ENCODE measurements around the gene FGFBP2.

FGFBP2 gene

DNA sequence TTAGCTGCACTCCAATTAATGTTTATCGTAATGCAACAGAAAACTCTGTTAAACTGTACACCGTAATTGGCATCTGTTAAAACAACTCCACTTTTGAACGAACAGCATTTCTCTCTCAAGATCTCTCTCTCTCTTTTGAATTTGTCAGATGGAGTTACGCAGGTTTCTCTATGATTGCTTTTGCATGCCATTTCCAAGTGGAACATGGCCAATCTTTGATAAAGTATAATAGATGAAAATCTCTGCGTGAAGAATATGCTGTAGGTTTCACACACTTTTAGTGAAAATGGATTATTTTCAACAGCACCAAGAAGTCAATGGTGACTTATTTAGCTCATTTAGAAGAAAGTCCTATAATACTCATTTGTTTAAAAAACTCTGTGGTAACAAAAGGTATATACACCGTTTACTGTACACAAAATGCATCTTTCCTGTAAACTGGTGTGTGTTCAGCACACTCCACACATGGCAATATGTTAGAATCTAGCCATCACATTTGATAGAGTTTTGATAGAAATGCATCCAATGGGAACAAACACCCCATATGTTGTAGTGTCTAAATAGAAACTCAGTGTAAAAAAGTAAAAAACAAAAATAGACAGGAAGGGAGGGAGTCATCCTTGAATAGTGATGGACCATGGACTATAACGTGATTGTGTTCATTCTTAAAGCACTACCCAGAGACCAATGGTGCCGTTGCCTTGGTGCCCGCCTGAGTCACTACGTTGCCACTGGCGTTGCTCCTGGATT lies 5.8 kb upstream of the FGFBP2 start:
- Histone ChIP-seq H3K27ac (ENCODE audit: low read depth, low read length) (no peak overlapping the region), H3K9me3 (ENCODE audit: control insufficient read depth in 5 of 5, low read length in 5 of 5) (peaks cover 0 to 5% (median 3%) of the 10 kb centered on the region in 5 donors), H3K9ac (ENCODE audit: low read length in 5 of 5) (no peak overlapping the region), H3K4me3 (ENCODE audit: low read depth in 1 of 5, low read length in 5 of 5) (no peak overlapping the region), H3K27me3 (ENCODE audit: control insufficient read depth in 5 of 5, insufficient read depth in 4 of 5, low read length in 5 of 5) (no peaks in the 10 kb centered on the region), H3K36me3 (ENCODE audit: control insufficient read depth in 5 of 5, insufficient read depth in 5 of 5, low read length in 5 of 5) (no peaks in the 10 kb centered on the region), H3K4me1 (ENCODE audit: control insufficient read depth in 5 of 5, insufficient read depth in 5 of 5, low read length in 5 of 5) (peaks cover 0 to under 1% (median 0%) of the 10 kb centered on the region in 5 donors)

GRCh38 chr4:15965325-15965724 lies 2.4 kb upstream of the FGFBP2 start:
- Histone ChIP-seq H3K9me3 (ENCODE audit: control insufficient read depth in 5 of 5, low read length in 5 of 5) (peaks cover 0 to 5% (median 3%) of the 10 kb centered on the region in 5 donors), H3K27ac (ENCODE audit: low read depth, low read length) (no peak overlapping the region), H3K9ac (ENCODE audit: low read length in 5 of 5) (no peak overlapping the region), H3K36me3 (ENCODE audit: control insufficient read depth in 5 of 5, insufficient read depth in 5 of 5, low read length in 5 of 5) (no peaks in the 10 kb centered on the region), H3K4me3 (ENCODE audit: low read depth in 1 of 5, low read length in 5 of 5) (no peak overlapping the region), H3K27me3 (ENCODE audit: control insufficient read depth in 5 of 5, insufficient read depth in 4 of 5, low read length in 5 of 5) (no peaks in the 10 kb centered on the region), H3K4me1 (ENCODE audit: control insufficient read depth in 5 of 5, insufficient read depth in 5 of 5, low read length in 5 of 5) (peaks cover 0 to 33% (median 17%) of the 10 kb centered on the region in 5 donors)

DNA sequence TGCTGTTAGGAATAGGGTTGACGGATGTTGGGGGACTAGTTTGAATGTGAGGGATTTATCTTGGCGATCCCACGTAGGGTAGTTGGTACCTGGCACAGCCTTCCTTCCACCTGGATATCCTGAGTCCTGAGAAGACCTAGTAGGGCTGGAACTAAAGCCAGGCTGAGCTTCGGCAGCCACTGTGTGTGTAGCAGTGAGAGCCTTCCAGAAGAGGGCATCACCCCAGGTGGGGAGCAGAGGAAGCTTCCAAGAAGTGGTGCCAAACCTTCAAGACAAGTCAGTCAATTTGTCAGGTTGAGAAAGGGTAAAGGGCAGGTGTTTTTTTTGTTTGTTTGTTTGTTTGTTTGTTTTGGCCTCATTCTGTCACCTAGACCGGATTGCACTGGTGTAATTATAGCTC lies 1.2 kb upstream of the FGFBP2 start:
- Histone ChIP-seq H3K27ac (ENCODE audit: low read depth, low read length) (no peak overlapping the region), H3K36me3 (ENCODE audit: control insufficient read depth in 5 of 5, insufficient read depth in 5 of 5, low read length in 5 of 5) (no peaks in the 10 kb centered on the region), H3K4me3 (ENCODE audit: low read depth in 1 of 5, low read length in 5 of 5) (no peak overlapping the region), H3K9ac (ENCODE audit: low read length in 5 of 5) (no peak overlapping the region), H3K4me1 (ENCODE audit: control insufficient read depth in 5 of 5, insufficient read depth in 5 of 5, low read length in 5 of 5) (peaks cover 0 to 33% (median 17%) of the 10 kb centered on the region in 5 donors), H3K9me3 (ENCODE audit: control insufficient read depth in 5 of 5, low read length in 5 of 5) (peaks cover 0 to 5% (median 3%) of the 10 kb centered on the region in 5 donors), H3K27me3 (ENCODE audit: control insufficient read depth in 5 of 5, insufficient read depth in 4 of 5, low read length in 5 of 5) (no peaks in the 10 kb centered on the region)

- Histone ChIP-seq H3K4me3 (ENCODE audit: low read depth in 1 of 5, low read length in 5 of 5) (no peak overlapping the region), H3K27me3 (ENCODE audit: control insufficient read depth in 5 of 5, insufficient read depth in 4 of 5, low read length in 5 of 5) (no peaks in the 10 kb centered on the region), H3K9me3 (ENCODE audit: control insufficient read depth in 5 of 5, low read length in 5 of 5) (peaks cover 0 to 5% (median 3%) of the 10 kb centered on the region in 5 donors), H3K36me3 (ENCODE audit: control insufficient read depth in 5 of 5, insufficient read depth in 5 of 5, low read length in 5 of 5) (no peaks in the 10 kb centered on the region), H3K27ac (ENCODE audit: low read depth, low read length) (no peak overlapping the region), H3K9ac (ENCODE audit: low read length in 5 of 5) (no peak overlapping the region), H3K4me1 (ENCODE audit: control insufficient read depth in 5 of 5, insufficient read depth in 5 of 5, low read length in 5 of 5) (peaks cover 0 to 33% (median 17%) of the 10 kb centered on the region in 5 donors)
Observed at GRCh38 chr4:15963576-15963975, 601 bp upstream of the FGFBP2 start.

DNA sequence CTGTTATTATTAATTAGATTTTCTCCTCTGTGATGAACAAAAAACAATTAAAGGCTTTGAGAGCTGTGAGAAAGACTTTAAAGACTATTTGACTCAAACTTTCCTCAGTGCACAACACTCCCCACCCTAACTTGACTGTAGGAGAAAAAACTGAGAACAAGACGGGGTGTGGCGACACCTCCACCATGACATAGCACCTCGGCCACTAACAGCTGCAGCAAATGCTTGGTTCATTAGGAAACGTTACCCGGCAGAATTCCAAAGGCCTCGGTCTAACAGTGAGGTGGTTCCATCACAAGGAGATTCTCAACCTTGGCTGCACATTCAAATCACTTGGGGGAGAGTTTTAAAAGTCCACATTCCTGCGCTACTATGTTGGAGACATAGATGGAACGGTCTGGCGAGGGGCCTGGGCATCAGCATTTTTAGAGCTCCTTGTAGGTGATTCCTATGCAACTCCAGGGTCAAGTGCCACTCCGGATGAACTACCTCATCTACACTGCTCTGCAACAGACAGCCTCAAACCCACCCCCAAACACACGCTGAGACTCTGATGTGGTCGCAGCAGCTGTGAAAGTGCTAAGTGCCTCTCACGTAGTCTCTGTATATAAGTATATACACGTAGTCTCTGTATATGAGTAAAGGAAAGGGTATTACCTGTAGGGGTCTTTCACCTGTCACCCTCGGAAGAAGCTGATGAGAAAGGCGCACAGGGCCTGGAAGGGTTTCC lies 1.0 kb downstream of the FGFBP2 start:
- peaks cover 0 to 33% (median 17%) of the 10 kb centered on the region in 5 donors for H3K4me1 ChIP-seq (ENCODE audit: control insufficient read depth in 5 of 5, insufficient read depth in 5 of 5, low read length in 5 of 5)
- peak overlapping the region in 2 of 5 donors; percentile 21 to 51 for H3K4me3 ChIP-seq (ENCODE audit: low read depth in 1 of 5, low read length in 5 of 5)
- H3K9ac ChIP-seq (ENCODE audit: low read length in 5 of 5): no peak overlapping the region
- no peaks in the 10 kb centered on the region for H3K36me3 ChIP-seq (ENCODE audit: control insufficient read depth in 5 of 5, insufficient read depth in 5 of 5, low read length in 5 of 5)
- H3K27me3 ChIP-seq (ENCODE audit: control insufficient read depth in 5 of 5, insufficient read depth in 4 of 5, low read length in 5 of 5): no peaks in the 10 kb centered on the region
- H3K9me3 ChIP-seq (ENCODE audit: control insufficient read depth in 5 of 5, low read length in 5 of 5): peaks cover 0 to 5% (median 3%) of the 10 kb centered on the region in 5 donors
- H3K27ac ChIP-seq (ENCODE audit: low read depth, low read length): no peak overlapping the region

DNA sequence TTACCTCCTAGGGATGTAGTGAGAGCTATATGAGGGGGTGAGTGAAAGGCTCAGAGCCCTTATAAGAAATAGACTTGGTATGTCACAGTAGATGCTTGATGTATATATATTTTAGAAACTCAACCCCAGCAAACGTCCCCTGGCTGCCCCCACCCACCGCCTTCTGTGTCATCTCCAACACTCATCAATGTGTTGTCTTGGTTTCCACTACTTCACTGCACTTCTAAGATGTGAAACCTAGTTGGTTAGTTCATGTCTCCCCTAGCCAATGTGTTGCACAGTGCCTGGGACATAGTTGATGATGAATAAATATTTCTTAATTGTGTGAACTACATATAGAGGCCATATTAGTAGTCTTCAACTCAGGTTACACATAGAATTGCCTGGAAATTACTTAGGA lies 4.4 kb downstream of the FGFBP2 start:
- H3K27me3 ChIP-seq (ENCODE audit: control insufficient read depth in 5 of 5, insufficient read depth in 4 of 5, low read length in 5 of 5): no peaks in the 10 kb centered on the region
- peaks cover 0 to 36% (median 23%) of the 10 kb centered on the region in 5 donors for H3K4me1 ChIP-seq (ENCODE audit: control insufficient read depth in 5 of 5, insufficient read depth in 5 of 5, low read length in 5 of 5)
- H3K9me3 ChIP-seq (ENCODE audit: control insufficient read depth in 5 of 5, low read length in 5 of 5): no peaks in the 10 kb centered on the region
- no peak overlapping the region for H3K27ac ChIP-seq (ENCODE audit: low read depth, low read length)
- H3K9ac ChIP-seq (ENCODE audit: low read length in 5 of 5): no peak overlapping the region
- no peak overlapping the region for H3K4me3 ChIP-seq (ENCODE audit: low read depth in 1 of 5, low read length in 5 of 5)
- H3K36me3 ChIP-seq (ENCODE audit: control insufficient read depth in 5 of 5, insufficient read depth in 5 of 5, low read length in 5 of 5): no peaks in the 10 kb centered on the region

GRCh38 chr4:15956179-15956850 lies 6.7 kb downstream of the FGFBP2 start:
- Histone ChIP-seq H3K36me3 (ENCODE audit: control insufficient read depth in 5 of 5, insufficient read depth in 5 of 5, low read length in 5 of 5) (no peaks in the 10 kb centered on the region), H3K4me3 (ENCODE audit: low read depth in 1 of 5, low read length in 5 of 5) (no peak overlapping the region), H3K27me3 (ENCODE audit: control insufficient read depth in 5 of 5, insufficient read depth in 4 of 5, low read length in 5 of 5) (no peaks in the 10 kb centered on the region), H3K9me3 (ENCODE audit: control insufficient read depth in 5 of 5, low read length in 5 of 5) (no peaks in the 10 kb centered on the region), H3K9ac (ENCODE audit: low read length in 5 of 5) (no peak overlapping the region), H3K27ac (ENCODE audit: low read depth, low read length) (no peak overlapping the region), H3K4me1 (ENCODE audit: control insufficient read depth in 5 of 5, insufficient read depth in 5 of 5, low read length in 5 of 5) (peaks cover 0 to 13% (median 6%) of the 10 kb centered on the region in 5 donors)

- no peak overlapping the region for H3K27ac ChIP-seq (ENCODE audit: low read depth, low read length)
- H3K4me3 ChIP-seq (ENCODE audit: low read depth in 1 of 5, low read length in 5 of 5): no peak overlapping the region
- H3K4me1 ChIP-seq (ENCODE audit: control insufficient read depth in 5 of 5, insufficient read depth in 5 of 5, low read length in 5 of 5): peaks cover 0 to 7% (median 4%) of the 10 kb centered on the region in 5 donors
- no peaks in the 10 kb centered on the region for H3K9me3 ChIP-seq (ENCODE audit: control insufficient read depth in 5 of 5, low read length in 5 of 5)
- H3K9ac ChIP-seq (ENCODE audit: low read length in 5 of 5): no peak overlapping the region
- no peaks in the 10 kb centered on the region for H3K27me3 ChIP-seq (ENCODE audit: control insufficient read depth in 5 of 5, insufficient read depth in 4 of 5, low read length in 5 of 5)
- no peaks in the 10 kb centered on the region for H3K36me3 ChIP-seq (ENCODE audit: control insufficient read depth in 5 of 5, insufficient read depth in 5 of 5, low read length in 5 of 5)
Observed at GRCh38 chr4:15955670-15956069, 7.3 kb downstream of the FGFBP2 start.

DNA sequence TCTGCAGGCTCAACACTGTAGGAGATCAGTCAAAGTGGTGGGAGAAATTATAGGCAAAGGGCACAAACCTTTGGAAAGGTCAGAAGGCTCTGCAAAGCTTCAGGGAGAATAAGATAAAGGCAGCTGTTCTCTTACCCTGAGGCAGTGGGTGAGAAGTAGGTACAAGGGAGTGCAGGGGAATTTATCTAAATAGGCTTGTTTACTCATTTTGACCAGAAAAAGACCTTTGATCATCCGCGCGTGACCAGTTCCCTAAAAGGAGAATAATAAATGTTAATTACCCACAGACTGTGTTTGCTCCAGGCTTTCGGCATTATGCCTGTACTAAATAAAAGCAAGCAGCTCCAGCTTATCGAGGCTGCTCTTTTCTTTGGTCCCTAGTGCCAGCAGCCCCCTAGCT lies 9.3 kb downstream of the FGFBP2 start:
- no peaks in the 10 kb centered on the region for H3K36me3 ChIP-seq (ENCODE audit: control insufficient read depth in 5 of 5, insufficient read depth in 5 of 5, low read length in 5 of 5)

GRCh38 chr4:15951781-15952180 lies 11.2 kb downstream of the FGFBP2 start:
- Histone ChIP-seq H3K9me3 (ENCODE audit: control insufficient read depth in 5 of 5, low read length in 5 of 5) (no peaks in the 10 kb centered on the region), H3K4me3 (ENCODE audit: low read depth in 1 of 5, low read length in 5 of 5) (no peak overlapping the region), H3K27ac (ENCODE audit: low read depth, low read length) (no peak overlapping the region), H3K27me3 (ENCODE audit: control insufficient read depth in 5 of 5, insufficient read depth in 4 of 5, low read length in 5 of 5) (no peaks in the 10 kb centered on the region), H3K9ac (ENCODE audit: low read length in 5 of 5) (peak overlapping the region in 1 of 5 donors; percentile 48), H3K4me1 (ENCODE audit: control insufficient read depth in 5 of 5, insufficient read depth in 5 of 5, low read length in 5 of 5) (peaks cover 0 to 6% (median 4%) of the 10 kb centered on the region in 5 donors), H3K36me3 (ENCODE audit: control insufficient read depth in 5 of 5, insufficient read depth in 5 of 5, low read length in 5 of 5) (no peaks in the 10 kb centered on the region)

More for the DNA sequence above, 9.3 kb downstream of the FGFBP2 start:
- Histone ChIP-seq H3K4me1 (ENCODE audit: control insufficient read depth in 5 of 5, insufficient read depth in 5 of 5, low read length in 5 of 5) (peaks cover 0 to 6% (median 4%) of the 10 kb centered on the region in 5 donors), H3K4me3 (ENCODE audit: low read depth in 1 of 5, low read length in 5 of 5) (no peak overlapping the region), H3K27me3 (ENCODE audit: control insufficient read depth in 5 of 5, insufficient read depth in 4 of 5, low read length in 5 of 5) (no peaks in the 10 kb centered on the region), H3K27ac (ENCODE audit: low read depth, low read length) (no peak overlapping the region), H3K9me3 (ENCODE audit: control insufficient read depth in 5 of 5, low read length in 5 of 5) (no peaks in the 10 kb centered on the region), H3K9ac (ENCODE audit: low read length in 5 of 5) (no peak overlapping the region)
